Uterus (tissue), 2 donors: ENCODE data around the gene BCAS4.

Experiments used
- POLR2A ChIP-seq, 2 donors: fragments of 450-650 bp; IDR thresholded peaks; one replicate each; pipeline ENCODE4 v1.6.1; 2016; ENCODE audit warnings: antibody characterized with exemption in 2 of 2, mild to moderate bottlenecking in 1 of 2, moderate library complexity in 1 of 2
- TF ChIP-seq, protein P1 (sequence below), 4 experiments: fragments of 200-600 bp in 2 of 4; fragments of 450-650 bp in 2 of 4; sonication (generic) in 2 of 4; IDR thresholded peaks; one replicate each; pipeline ENCODE4 v1.5.1; 2016 to 2019; ENCODE audit warnings: antibody characterized with exemption in 4 of 4, mild to moderate bottlenecking in 2 of 4, moderate library complexity in 1 of 4

DNA sequence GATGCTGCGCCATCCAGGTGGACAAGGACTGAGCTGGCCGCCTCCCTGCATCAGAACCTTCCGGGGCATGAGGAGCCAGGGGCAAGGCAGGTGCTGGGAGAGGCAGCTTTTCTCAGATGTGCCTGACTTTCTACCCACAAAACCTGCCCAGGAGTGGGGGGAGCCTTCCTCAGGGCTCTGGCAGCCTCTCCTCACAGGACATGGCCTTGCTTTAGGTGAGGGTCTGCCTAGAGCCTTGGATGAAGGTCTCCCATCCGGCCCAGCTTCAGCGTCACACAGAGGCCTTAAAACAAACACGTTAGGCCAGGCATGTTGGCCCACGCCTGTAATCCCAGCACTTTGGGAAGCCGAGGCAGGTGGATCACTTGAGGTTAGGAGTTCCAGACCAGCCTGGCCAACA is 7.4 kb downstream of the BCAS4 start:
- TF ChIP-seq, protein P1, sequence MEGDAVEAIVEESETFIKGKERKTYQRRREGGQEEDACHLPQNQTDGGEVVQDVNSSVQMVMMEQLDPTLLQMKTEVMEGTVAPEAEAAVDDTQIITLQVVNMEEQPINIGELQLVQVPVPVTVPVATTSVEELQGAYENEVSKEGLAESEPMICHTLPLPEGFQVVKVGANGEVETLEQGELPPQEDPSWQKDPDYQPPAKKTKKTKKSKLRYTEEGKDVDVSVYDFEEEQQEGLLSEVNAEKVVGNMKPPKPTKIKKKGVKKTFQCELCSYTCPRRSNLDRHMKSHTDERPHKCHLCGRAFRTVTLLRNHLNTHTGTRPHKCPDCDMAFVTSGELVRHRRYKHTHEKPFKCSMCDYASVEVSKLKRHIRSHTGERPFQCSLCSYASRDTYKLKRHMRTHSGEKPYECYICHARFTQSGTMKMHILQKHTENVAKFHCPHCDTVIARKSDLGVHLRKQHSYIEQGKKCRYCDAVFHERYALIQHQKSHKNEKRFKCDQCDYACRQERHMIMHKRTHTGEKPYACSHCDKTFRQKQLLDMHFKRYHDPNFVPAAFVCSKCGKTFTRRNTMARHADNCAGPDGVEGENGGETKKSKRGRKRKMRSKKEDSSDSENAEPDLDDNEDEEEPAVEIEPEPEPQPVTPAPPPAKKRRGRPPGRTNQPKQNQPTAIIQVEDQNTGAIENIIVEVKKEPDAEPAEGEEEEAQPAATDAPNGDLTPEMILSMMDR (IDR thresholded peaks at IDR 0.05): no peak
- no peak for TF ChIP-seq POLR2A (IDR thresholded peaks at IDR 0.05)
